Skeletal muscle cell (primary cell): ENCODE measurements around the gene LHB.

Experiments used
- DNase-seq: peaks from one replicate; pipeline ENCODE4 v3.0.0-alpha.2; 2010; ENCODE audit warnings: low read depth
- H3K4me3 ChIP-seq: 2 replicates; pipeline ENCODE4 v1.5.1; 2011; ENCODE audit warnings: low read depth, mild to moderate bottlenecking, control low read depth, low read length, moderate library complexity

LHB gene

DNA sequence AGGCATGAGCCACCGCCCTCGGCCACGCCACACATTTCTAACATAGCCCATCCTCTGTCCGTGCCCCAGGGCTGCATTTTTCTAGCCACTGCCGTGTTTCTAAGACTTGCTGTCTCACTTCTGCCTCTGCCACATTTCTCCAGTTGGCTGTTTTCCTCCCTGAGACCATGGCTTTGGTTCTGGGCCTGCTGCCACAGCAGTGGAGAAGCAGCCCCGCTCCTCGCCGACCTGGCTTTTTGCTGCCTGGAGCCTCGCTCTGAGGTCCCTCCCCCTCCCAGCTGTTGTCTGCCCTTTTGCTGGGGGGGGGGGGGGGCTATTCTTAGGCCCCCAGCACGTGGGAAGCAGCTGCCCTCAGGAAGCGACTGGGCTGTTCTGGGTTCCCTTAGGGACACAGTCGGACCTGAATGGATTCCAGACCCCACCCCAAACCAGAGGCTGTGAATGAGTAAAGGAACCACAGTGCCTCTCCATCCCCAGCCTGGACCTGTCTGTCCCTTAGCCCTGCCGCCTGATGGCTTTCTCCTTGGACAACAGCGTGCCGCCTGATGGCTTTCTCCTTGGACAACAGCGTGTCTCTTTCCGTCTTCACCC, 27.1 kb downstream of the LHB start:
- DNase-seq: no peak
- H3K4me3 ChIP-seq: no peak overlapping the region

DNA sequence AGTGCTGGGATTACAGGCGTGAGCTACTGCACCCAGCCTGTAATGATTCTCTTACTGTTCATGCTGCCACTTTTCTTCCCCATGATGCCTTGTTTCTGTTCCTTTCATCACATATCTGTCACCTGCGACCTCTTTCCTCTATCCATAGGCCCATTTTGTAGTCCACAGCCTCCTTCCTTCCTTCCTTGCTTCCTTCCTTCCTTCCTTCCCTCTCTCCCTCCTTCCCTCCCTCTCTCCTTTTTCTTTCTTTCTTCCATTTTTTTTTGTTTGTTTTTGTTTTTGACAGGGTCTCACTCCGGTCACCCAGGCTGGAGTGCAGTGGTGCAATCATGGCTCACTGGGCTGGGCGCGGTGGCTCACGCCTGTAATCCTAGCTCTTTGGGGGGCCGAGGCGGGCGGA, 28.0 kb downstream of the LHB start:
- DNase-seq: no peak
- no peak overlapping the region for H3K4me3 ChIP-seq

DNA sequence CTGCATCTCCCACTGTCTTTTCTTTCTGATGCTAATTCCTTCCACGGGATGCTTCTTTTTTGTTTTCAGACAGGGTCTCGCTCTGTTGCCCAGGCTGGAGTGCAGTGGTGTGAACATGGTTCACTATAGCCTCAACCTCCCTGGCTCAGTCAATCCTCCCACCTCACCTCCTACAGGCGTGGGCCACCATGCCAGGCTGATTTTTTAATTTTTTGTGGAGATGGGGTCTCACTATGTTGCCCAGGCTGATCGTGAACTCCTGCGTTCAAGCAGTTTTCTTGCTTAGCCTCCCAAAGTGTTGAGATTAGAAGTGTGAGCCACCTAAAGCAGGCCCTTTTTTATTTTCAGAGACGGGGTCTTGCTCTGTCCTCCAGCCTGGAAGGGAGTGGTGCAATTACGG, 28.6 kb downstream of the LHB start:
- no peak for DNase-seq
- no peak overlapping the region for H3K4me3 ChIP-seq

DNA sequence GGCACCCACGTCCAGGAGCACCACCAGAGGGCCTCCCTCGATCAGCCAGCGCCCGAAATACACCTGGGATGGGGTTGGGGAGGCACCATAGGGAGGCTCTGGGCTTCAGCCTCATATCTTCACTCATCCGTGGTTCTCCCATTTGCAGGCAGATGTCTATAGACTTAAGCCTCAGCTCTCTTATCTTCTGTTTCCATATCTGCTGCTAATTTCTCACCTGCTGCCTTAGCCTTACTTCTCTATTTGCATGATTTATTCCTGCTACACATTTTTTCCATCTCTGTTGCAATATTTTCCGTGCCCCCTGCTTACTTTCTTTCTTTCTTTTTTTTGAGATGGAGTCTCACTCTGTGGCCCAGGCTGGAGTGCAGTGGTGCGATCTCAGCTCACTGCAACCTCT, 29.6 kb downstream of the LHB start:
- DNase-seq: no peak
- no peak overlapping the region for H3K4me3 ChIP-seq

DNA sequence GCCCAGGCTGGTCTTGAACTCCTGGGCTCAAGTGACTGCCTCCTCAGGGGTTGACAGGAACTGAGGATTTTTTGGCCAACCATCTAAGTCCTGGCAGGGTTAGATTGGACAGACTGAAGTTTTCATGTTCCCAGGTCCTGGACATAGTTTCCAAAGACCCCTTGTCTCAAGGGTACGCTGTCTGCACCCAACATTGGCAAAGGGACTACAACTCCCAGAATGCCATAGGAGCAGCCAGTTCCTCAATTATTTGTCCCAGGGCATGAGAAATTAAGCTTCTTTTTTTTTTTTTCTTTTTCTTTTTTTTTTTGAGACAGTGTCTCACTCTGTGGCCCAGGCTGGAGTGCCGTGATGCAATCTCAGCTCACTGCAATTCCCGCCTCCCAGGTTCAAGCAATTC, 30.7 kb downstream of the LHB start:
- H3K4me3 ChIP-seq: no peak overlapping the region
- no peak for DNase-seq

DNA sequence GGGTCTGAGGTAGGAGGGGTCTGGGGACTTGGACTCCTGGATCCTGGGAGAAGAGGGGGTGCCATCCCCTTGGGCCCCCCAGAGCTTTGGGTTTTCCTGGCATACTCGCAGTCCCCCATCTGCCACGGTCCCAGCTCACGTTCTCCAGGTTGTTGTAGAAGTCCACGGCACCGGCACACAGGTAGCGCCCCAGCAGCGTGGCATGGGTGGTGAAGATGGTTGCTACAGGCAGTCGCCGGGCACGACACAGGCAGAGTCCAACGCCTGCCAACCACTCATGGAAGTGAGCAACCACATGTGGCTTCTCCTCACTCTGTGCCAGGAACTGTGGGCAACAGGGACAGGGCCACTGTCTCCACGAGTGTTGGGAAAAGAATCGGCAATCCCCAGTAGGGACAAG, 31.2 kb downstream of the LHB start:
- H3K4me3 ChIP-seq: no peak overlapping the region
- no peak for DNase-seq

DNA sequence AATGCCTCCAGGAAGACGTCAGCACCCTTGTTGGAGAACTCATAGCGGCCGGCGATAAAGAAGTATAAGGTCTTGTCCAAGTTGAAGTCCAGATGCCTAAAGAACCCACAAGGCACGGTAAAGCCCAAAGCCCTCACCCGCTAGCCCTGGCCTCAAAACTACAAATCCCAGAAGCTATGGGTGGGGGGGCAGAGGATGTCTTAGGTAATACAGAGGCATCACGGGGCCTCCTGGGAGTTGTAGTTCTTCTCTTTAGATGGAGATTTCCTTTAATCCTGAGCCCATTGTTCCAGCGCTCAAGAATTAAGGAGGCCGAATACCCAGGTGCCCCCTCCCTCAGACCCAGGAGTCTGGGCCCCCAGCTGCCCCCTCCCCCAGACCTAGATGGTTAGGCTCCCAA, 34.6 kb downstream of the LHB start:
- no peak for DNase-seq
- no peak overlapping the region for H3K4me3 ChIP-seq

DNA sequence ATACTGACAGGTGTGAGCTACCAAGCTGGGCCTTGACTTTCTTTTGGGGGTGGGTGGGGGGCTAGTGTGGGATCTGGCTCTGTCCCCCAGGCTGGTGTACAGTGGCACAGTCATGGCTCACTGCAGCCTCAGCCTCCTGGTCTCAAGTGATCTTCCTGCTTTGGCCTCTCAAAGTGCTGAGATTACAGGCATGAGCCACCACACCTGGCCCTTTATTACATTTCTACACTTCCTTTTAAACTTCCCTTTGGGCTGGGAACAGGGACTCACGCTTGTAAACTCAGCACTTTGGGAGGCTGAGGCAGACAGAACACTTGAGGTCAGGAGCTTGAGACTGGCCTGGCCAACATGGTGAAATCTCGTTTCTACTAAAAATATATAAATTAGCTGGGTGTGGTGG, 39.8 kb downstream of the LHB start:
- no peak overlapping the region for H3K4me3 ChIP-seq
- DNase-seq: no peak

DNA sequence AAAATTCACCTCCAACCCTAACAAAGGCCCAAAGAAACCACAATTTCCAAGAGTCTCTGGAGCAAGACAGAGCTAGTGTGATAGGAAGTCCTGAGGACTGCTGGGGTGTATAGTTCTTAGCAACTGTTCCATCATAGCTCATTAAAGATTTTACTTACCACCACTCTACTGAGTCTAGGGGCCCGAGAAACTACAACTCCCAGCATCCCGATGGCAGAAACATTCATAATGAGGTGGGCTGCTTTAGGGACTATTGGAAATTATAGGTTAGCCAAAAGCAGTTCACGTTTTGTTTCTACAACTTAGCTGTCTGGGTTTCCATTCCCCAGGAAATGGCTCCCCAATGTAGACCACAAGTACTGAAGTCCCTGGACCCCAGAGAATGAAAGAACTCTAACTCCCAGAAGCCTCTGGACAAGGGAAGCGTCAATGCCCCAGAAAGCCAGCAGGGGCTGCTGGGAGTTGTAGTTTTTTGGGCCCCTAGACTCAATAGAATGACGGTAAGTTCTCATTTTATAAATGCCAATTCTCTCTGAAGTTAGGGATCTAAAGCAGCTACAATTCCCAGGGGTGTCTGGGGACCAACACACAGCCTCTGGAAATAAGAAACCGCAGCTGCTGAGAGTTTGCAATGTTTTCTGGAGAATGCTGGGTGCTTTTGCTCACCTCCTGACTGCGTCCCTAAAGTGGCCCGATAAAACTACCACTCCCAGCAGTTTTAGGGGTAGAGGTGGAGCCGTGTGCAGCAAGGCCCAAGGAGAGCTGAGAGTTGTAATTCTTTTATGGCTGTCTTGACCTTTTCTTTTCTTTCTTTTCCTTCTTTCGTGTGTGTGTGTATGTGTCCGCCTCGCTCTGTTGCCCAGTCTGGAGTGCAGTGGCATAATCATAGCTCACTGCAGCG, 40.7 kb downstream of the LHB start:
- DNase-seq: no peak

DNA sequence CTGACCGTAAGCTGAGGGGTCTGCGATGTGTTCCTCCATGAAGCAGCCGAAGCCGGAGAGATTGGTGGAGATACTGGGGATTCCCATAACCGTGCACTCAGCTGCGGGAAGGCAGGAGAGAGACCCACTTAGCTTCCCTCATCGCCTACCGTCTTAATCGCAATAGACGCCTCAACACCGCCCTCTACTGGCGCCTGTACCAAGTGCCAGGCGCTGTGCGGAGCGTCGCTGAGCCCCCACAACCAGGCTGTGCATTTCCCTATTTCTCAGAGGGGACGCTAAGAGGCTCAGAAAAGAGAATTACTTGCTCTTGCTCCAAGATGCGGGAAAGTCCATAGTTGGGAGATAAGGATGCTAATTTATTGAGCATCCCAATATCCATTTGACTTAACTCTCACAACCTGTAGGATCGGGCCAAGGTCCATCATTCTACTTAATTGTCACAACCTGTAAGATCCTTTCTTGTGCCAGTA, 45.9 kb downstream of the LHB start:
- H3K4me3 ChIP-seq: no peak overlapping the region
- no peak for DNase-seq

More for the DNA sequence above, 40.7 kb downstream of the LHB start:
- H3K4me3 ChIP-seq: no peak overlapping the region

DNA sequence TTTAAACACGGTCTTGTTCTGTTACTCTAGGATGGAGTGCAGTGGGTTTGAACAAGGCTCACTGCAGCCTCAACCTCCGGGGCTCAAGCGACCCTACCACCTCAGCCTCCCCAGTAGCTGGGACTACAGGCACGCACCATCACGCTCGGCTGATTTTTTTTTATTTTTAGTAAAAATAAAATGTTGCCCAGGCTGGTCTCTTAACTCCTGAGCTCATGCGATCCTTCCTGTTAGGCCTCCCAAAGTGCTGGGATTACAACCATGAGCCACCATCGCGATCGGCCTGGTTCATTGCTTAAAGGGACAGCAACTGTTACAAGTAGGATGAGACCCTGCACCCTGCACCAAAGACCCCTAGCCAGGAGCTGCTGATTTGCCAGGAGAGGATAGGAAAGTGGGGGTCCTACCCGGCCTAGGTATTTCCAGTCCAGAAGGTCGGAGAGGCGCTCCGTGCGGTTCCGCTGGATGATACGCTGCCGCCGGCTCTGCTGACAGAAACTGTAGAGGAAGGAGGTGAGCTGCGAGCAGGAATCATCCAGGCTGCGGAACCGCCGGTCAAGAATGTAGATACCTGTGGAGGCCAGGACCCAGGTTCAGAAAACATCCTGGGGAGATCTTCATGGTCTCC, 46.6 kb downstream of the LHB start:
- H3K4me3 ChIP-seq: no peak overlapping the region
- DNase-seq: no peak

DNA sequence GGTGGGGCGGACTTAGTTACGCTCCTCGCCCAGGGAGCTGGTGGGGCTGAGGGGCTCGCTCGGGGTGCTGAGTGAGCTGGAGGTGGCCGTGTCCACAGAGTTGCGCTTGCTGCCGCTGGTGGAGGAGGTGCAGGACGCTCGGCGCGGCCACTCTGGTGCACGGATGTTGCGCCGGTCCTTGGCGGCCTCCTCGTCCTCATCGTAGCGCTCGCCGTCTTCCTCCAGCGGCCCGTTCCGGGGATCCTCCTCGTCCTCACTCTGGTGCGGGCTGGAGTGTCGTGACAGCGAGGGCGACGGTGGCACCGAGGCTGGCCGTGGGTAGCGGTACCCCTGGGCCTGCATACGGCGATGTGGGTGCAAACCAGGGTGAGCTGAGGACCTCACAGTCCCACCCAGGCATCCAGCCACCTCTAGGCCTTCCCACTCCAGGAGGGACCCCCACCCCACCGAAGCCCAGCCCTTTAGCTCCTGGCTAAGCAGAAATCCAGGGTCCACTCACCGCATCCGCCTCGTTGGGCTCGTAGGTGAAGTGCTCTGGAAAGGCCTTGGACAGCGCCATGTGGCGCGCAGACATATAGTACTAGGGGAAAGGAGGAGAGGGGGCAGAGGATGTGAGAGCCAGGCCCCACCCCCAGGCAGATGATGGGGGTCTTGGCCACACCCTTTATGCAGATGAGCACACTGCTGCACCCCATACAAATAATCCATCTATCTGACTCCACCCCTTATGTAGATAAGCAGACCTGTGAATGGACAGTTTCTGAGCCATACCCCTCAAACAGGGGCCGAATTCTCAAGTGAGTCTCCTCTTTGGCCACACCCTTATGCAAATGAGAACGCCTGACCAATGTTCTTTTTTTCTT, 47.4 kb downstream of the LHB start:
- DNase-seq: no peak
- H3K4me3 ChIP-seq: no peak overlapping the region

DNA sequence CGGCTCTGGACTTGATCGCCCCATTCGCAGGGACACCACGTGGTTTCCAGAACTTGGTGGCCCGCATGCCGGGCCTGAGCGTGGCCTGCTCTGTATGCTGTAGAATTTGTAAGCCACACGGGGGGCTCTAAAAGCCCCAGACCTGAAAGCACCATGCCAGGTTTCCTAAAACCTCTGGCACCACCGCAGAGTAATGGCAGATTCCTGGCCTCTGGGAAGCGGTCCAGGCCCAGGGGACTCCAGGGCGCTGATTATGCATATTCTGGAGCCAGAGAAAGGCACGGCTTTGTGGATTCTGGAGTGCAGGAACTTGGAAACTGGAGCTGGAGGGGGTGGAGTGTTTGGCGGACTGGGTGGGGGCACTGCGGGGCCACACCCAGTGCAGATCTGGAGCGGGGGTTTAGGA, 48.1 kb downstream of the LHB start:
- no peak for DNase-seq
- H3K4me3 ChIP-seq: no peak overlapping the region

DNA sequence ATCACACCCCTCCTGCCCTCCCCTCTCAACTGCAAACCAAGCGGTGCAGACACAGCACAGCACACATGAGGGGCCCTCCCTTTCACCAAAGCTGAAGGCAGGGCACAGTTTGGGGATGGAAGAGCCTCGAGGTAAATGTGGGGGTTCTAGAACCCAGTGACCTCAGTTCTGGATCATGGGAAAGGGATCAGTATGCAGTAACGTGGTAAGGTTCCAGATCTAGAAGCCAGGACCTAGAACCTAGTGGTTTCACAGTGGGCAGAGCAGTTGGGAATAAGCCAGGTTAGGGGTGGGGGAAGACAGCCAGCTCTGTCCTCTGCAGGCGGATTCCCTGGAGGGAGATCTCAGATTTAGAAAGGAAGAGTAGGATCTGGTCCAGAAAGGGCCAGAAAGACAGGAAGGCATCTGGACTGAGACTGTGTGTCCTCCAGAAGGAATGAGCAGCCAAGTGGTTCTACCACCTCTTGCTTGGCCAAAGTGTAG, 48.7 kb downstream of the LHB start:
- DNase-seq: no peak
- H3K4me3 ChIP-seq: no peak overlapping the region

DNA sequence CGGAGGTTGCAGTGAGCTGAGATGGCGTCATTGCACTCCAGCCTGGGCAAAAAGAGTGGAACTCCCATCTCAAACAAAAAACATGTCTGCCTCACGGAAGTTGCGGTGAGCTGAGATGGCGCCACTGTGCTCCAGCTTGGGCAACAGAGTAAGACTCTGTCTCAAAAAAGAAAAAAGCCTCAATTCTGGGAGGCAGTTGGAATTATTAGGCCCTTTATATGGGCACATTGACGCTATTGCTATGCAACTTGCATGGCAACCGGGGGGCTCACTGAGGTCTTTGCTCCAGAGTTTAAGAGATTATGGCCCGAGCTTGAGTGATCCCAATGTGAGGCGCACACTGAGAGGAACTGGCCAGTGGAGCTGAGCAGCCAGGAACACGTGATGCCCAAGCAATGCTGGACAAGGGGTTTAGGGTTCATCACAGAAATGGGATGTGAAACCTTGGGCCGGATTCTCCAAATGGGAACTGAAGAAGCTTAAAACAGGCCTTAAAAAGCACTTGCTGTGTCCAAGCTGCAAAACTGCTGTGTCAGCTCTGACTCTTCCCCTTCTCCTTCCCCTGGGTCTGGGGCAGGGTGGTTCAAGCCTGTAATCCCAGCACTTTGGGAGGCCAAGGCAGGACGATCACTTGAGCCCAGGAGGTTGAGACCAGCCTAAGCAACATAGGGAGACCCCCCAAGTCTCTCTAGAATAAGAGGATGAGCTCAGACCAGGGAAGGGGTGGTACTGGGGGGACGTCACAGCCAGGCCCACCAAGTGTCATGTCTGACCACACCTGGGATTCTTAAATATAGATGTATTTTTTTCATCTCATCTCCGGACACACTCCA, 49.3 kb downstream of the LHB start:
- DNase-seq: no peak
- H3K4me3 ChIP-seq: peak overlapping the region; percentile 88

DNA sequence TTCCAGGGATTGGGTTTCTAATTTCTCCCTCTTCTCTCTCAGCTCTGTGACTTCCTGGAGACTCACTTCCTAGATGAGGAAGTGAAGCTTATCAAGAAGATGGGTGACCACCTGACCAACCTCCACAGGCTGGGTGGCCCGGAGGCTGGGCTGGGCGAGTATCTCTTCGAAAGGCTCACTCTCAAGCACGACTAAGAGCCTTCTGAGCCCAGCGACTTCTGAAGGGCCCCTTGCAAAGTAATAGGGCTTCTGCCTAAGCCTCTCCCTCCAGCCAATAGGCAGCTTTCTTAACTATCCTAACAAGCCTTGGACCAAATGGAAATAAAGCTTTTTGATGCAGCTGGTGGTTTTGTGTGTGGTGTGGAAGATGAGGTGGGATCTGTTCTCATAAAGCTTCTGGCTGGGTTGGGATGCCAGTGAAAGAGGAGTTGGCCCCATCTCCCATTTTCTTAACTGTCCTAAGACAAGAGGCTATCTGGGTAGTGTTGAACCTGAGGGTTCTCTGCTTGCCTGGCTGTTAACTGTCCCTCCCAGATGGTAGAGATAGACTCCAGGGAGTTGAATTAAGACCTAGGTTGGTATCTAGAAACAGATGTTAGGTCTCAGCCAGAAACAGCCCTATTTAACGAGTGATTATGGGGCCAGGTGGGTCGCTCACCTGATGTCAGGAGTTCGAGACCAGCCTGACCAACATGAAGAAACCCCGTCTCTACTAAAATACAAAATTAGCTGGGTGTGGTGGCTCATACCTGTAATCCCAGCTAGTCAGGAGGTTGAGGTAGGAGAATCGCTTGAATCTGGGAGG, 50.1 kb downstream of the LHB start:
- H3K4me3 ChIP-seq: peak overlapping the region; percentile 88
- DNase-seq: no peak
